RWPE2 (cell line): Measurements from ENCODE around the gene TTC27.

ENCODE experiments used
- ATAC-seq: fragments of 200-7000 bp; cut with Tn5 transposase; 3 replicates; pipeline ENCODE4 v1.9.1; 2021; ENCODE audit warnings: low read depth
- DNase-seq: peaks from one replicate; pipeline ENCODE4 v3.0.0-alpha.2; 2020; ENCODE audit warnings: low spot score
- H3K27ac ChIP-seq: fragments of 450-650 bp; 2 replicates; pipeline ENCODE4 v1.5.1; 2017; ENCODE audit warnings: mild to moderate bottlenecking; ENCODE audit not compliant: poor library complexity, severe bottlenecking
- H3K27me3 ChIP-seq: fragments of 250-450 bp; sonication (Bioruptor Pico); 2 replicates; pipeline ENCODE4 v1.5.1; 2021; ENCODE audit warnings: mild to moderate bottlenecking, moderate library complexity; ENCODE audit not compliant: insufficient read depth, poor library complexity, severe bottlenecking
- H3K36me3 ChIP-seq: fragments of 250-450 bp; sonication (Bioruptor Pico); 2 replicates; pipeline ENCODE4 v1.5.1; 2020; ENCODE audit warnings: low read depth, mild to moderate bottlenecking, moderate library complexity
- H3K4me1 ChIP-seq: fragments of 250-450 bp; sonication (Bioruptor Pico); 2 replicates; pipeline ENCODE4 v1.5.1; 2021; ENCODE audit warnings: mild to moderate bottlenecking, moderate library complexity; ENCODE audit not compliant: insufficient read depth, poor library complexity, severe bottlenecking
- H3K4me3 ChIP-seq: fragments of 250-450 bp; sonication (Bioruptor Pico); 2 replicates; pipeline ENCODE4 v1.5.1; 2021; ENCODE audit warnings: mild to moderate bottlenecking, moderate library complexity; ENCODE audit not compliant: severe bottlenecking
- H3K9me3 ChIP-seq: fragments of 250-450 bp; sonication (Bioruptor Pico); 2 replicates; pipeline ENCODE4 v1.5.1; 2021; ENCODE audit warnings: mild to moderate bottlenecking, moderate library complexity; ENCODE audit not compliant: severe bottlenecking
- CTCF ChIP-seq: fragments of 450-650 bp; IDR thresholded peaks from one replicate; pipeline ENCODE4 v1.5.1; 2017; ENCODE audit warnings: mild to moderate bottlenecking, moderate library complexity; ENCODE audit not compliant: poor library complexity, severe bottlenecking

The TTC27 gene

DNA sequence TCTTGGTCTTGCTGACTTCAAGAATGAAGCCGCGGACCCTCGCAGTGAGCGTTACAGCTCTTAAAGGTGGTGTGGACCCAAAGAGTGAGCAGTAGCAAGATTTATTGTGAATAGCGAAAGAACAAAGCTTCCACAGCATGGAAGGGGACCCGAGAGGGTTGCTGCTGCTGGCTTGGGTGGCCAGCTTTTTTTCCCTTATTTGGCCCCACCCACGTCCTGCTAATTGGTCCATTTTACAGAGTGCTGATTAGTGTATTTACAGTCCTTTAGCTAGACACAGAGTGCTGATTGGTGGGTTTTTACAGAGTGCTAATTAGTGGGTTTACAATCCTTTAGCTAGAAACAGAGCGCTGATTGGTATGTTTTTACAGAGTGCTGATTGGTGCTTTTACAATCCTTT is 230.9 kb downstream of the TTC27 start:
- ATAC-seq (no peak), DNase-seq (no peak)
- no peaks in the 10 kb centered on the region for H3K9me3 ChIP-seq
- no peak for TF ChIP-seq CTCF
- no peak overlapping the region for H3K4me3 ChIP-seq
- no peaks in the 10 kb centered on the region for H3K36me3 ChIP-seq
- no peaks in the 10 kb centered on the region for H3K27me3 ChIP-seq
- no peak overlapping the region for H3K27ac ChIP-seq
- no peaks in the 10 kb centered on the region for H3K4me1 ChIP-seq

GRCh38 chr2:32860385-32860784 is 232.5 kb downstream of the TTC27 start:
- Histone ChIP-seq H3K4me1 (peaks cover 14% of the 10 kb centered on the region), H3K4me3 (no peak overlapping the region), H3K9me3 (no peaks in the 10 kb centered on the region), H3K36me3 (no peaks in the 10 kb centered on the region), H3K27me3 (no peaks in the 10 kb centered on the region), H3K27ac (no peak overlapping the region)
- TF ChIP-seq CTCF, result no peak
- no peak for ATAC-seq
- DNase-seq, result no peak

GRCh38 chr2:32862269-32863055 is 234.6 kb downstream of the TTC27 start:
- Histone ChIP-seq H3K27ac (no peak overlapping the region), H3K36me3 (no peaks in the 10 kb centered on the region), H3K4me3 (no peak overlapping the region), H3K27me3 (no peaks in the 10 kb centered on the region), H3K4me1 (peaks cover 21% of the 10 kb centered on the region), H3K9me3 (no peaks in the 10 kb centered on the region)
- ATAC-seq (no peak), DNase-seq (no peak)
- TF ChIP-seq CTCF, result no peak

GRCh38 chr2:32863326-32863725 is 235.5 kb downstream of the TTC27 start:
- ATAC-seq (no peak), DNase-seq (no peak)
- TF ChIP-seq CTCF, result no peak
- H3K27me3 ChIP-seq, result no peaks in the 10 kb centered on the region
- H3K27ac ChIP-seq, result no peak overlapping the region
- H3K36me3 ChIP-seq, result no peaks in the 10 kb centered on the region
- no peaks in the 10 kb centered on the region for H3K9me3 ChIP-seq
- peaks cover 21% of the 10 kb centered on the region for H3K4me1 ChIP-seq
- H3K4me3 ChIP-seq, result no peak overlapping the region

DNA sequence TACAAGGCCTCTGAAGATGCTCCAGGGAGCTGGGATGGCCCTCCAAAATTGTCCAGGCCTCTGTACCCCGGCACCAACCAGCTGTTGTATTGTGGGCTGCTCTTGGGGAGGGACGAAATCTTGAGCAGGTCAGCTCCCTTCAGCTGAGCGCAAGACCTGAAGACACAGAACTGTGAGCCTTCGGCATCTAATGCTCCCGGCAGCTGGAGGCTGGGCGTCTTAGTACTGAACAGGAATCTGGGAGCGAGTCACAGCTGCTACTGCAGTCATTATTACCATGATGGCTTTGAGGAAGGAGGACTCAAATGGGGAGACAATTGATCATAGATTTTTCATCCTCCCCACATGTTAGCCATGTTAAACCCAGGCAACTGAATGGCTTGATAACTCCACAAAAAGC is 236.0 kb downstream of the TTC27 start:
- H3K4me1 ChIP-seq, result peaks cover 21% of the 10 kb centered on the region
- no peak for TF ChIP-seq CTCF
- DNase-seq (no peak), ATAC-seq (no peak)
- no peaks in the 10 kb centered on the region for H3K36me3 ChIP-seq
- H3K9me3 ChIP-seq, result no peaks in the 10 kb centered on the region
- no peak overlapping the region for H3K27ac ChIP-seq
- H3K4me3 ChIP-seq, result no peak overlapping the region
- H3K27me3 ChIP-seq, result no peaks in the 10 kb centered on the region
